HG02588 (cell line): ENCODE measurements around the gene C15orf62.

Experiments
- ATAC-seq: cut with Tn5 transposase; IDR thresholded peaks from one replicate; pipeline ENCODE4 v1.9.1; 2021; ENCODE audit warnings: mild to moderate bottlenecking, moderate library complexity; ENCODE audit not compliant: unreplicated experiment

C15orf62 gene

GRCh38 chr15:40769274-40770146, at the start of gene C15orf62:
C15orf62 (plus strand) TSS chr15:40769980; CDS start chr15:40770496, 516 bp downstream.
- no peak for ATAC-seq

GRCh38 chr15:40721701-40722100, 48.1 kb upstream of the C15orf62 start:
- ATAC-seq: no peak

GRCh38 chr15:40722354-40722753, 47.4 kb upstream of the C15orf62 start:
- no peak for ATAC-seq

GRCh38 chr15:40722934-40723333, 46.8 kb upstream of the C15orf62 start:
- ATAC-seq: no peak

GRCh38 chr15:40723919-40724318, 45.9 kb upstream of the C15orf62 start:
- no peak for ATAC-seq

- ATAC-seq: no peak
Observed at GRCh38 chr15:40731034-40731433, 38.7 kb upstream of the C15orf62 start.

GRCh38 chr15:40736575-40736974, 33.2 kb upstream of the C15orf62 start:
- no peak for ATAC-seq

- no peak for ATAC-seq
Observed at GRCh38 chr15:40737048-40737447, 32.7 kb upstream of the C15orf62 start.

- no peak for ATAC-seq
Observed at GRCh38 chr15:40739047-40739446, 30.7 kb upstream of the C15orf62 start.

- no peak for ATAC-seq
Observed at GRCh38 chr15:40739854-40740253, 29.9 kb upstream of the C15orf62 start.

GRCh38 chr15:40743485-40743901, 26.3 kb upstream of the C15orf62 start:
- ATAC-seq: no peak

- no peak for ATAC-seq
Observed at GRCh38 chr15:40743921-40744814, 25.6 kb upstream of the C15orf62 start.

GRCh38 chr15:40744815-40745152, 25.0 kb upstream of the C15orf62 start:
- ATAC-seq: no peak

- no peak for ATAC-seq
Observed at GRCh38 chr15:40746916-40747418, 22.8 kb upstream of the C15orf62 start.

- no peak for ATAC-seq
Observed at GRCh38 chr15:40747685-40748631, 21.8 kb upstream of the C15orf62 start.

- no peak for ATAC-seq
Observed at GRCh38 chr15:40749151-40749630, 20.6 kb upstream of the C15orf62 start.

GRCh38 chr15:40750885-40751284, 18.9 kb upstream of the C15orf62 start:
- ATAC-seq: no peak

GRCh38 chr15:40751745-40752144, 18.0 kb upstream of the C15orf62 start:
- ATAC-seq: no peak

- ATAC-seq: peak; percentile 7
Observed at GRCh38 chr15:40754574-40754882, 15.3 kb upstream of the C15orf62 start.
